Glutamatergic neuron (in vitro differentiated cells): ENCODE data around the gene MED7. TPM values are rescaled to one million over a fixed set of nuclear protein-coding genes. Genes with fewer than 3 reads are reported as not detected.

Source experiments
- DNase-seq: peaks from one replicate; pipeline ENCODE4 v3.0.0; 2022
- H3K27ac Mint-ChIP-seq: one replicate; pipeline ENCODE4 v1.8.0; 2020; ENCODE audit warnings: mild to moderate bottlenecking, mixed read lengths, inconsistent platforms; ENCODE audit not compliant: unreplicated experiment
- H3K27me3 Mint-ChIP-seq: one replicate; pipeline ENCODE4 v1.8.0; 2020; ENCODE audit warnings: mild to moderate bottlenecking, moderate library complexity, mixed read lengths, inconsistent platforms; ENCODE audit not compliant: unreplicated experiment
- H3K36me3 Mint-ChIP-seq: one replicate; pipeline ENCODE4 v1.8.0; 2020; ENCODE audit warnings: mild to moderate bottlenecking, mixed read lengths, inconsistent platforms; ENCODE audit not compliant: unreplicated experiment
- H3K4me1 Mint-ChIP-seq: one replicate; pipeline ENCODE4 v1.8.0; 2020; ENCODE audit warnings: mild to moderate bottlenecking, low read depth, mixed read lengths, inconsistent platforms; ENCODE audit not compliant: unreplicated experiment
- H3K4me3 Mint-ChIP-seq: one replicate; pipeline ENCODE4 v1.8.0; 2020; ENCODE audit warnings: mild to moderate bottlenecking, mixed read lengths, inconsistent platforms; ENCODE audit not compliant: unreplicated experiment
- H3K9me3 Mint-ChIP-seq: one replicate; pipeline ENCODE4 v1.8.0; 2020; ENCODE audit warnings: mild to moderate bottlenecking, moderate library complexity, mixed read lengths, inconsistent platforms; ENCODE audit not compliant: unreplicated experiment
- CTCF ChIP-seq: fragments of 200-600 bp; sonication (generic); IDR thresholded peaks from one replicate; pipeline ENCODE4 v1.5.0; 2021; ENCODE audit not compliant: partially characterized antibody, unreplicated experiment
- total RNA-seq: library from RNA; stranded (reverse); fragmentation: NEBNext Ultra II Directional; extraction: Animal tissue kit (Norgen Biotek cat#: 25700); gene quantifications from one replicate; pipeline ENCODE4 v1.2.1, GENCODE V29; 2021; ENCODE audit not compliant: unreplicated experiment

Gene MED7
- total RNA-seq, 1 donor from 2014 or later, result 13.2 TPM

DNA sequence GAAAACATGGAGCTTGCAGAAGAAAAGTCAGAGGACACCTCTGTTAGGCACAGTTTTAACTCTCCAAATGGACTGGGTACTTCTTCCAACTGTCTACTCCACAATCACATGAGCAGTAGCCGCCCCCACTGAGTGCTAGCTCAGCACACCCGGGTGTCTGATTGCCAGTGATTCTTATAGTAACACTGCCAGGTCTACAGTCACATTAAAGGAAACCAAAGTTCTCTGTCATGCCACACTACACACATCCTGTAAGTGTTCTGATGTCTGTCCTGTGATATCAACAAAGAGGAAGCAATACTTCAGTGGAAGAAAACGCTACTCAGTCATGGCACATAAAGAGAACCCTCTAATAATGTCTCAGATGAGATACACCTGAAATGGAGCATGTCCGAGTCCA, 33.7 kb downstream of the MED7 start, which contains the start of gene HAVCR2:
TSS of gene HAVCR2 (minus strand) at position 69 of the 400 bp plus-strand sequence. CDS start at position 8, 61 bp downstream.
- no peak for DNase-seq
- Mint-ChIP-seq H3K27me3 (no peaks in the 10 kb centered on the region), H3K9me3 (no peaks in the 10 kb centered on the region), H3K36me3 (no peaks in the 10 kb centered on the region), H3K4me3 (no peak within 1 kb of the TSS), H3K4me1 (no peaks in the 10 kb centered on the region), H3K27ac (no peak within 1 kb of the TSS)
- no peak for TF ChIP-seq CTCF

DNA sequence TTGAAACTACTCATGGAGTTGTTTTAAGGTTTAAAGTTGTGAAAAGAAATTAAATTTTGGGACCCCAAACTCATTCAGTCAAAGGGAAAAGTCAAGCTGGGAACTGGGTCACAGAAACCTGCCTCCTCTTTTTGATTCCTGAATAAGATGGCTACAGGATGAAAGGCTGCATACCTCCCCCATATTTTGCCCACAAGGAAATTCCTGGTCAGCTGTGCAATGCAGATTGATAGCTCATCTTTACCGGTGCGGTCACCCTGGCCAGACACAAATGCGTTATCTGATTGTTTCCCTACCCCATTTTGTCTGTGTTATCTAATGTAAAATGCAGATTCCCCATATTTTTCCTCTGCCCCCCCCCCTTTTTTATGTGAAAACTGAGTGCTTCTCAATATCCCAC, 35.2 kb downstream of the MED7 start:
- no peak for DNase-seq
- Mint-ChIP-seq H3K27ac (no peak overlapping the region), H3K4me3 (no peak overlapping the region), H3K27me3 (no peaks in the 10 kb centered on the region), H3K9me3 (no peaks in the 10 kb centered on the region), H3K36me3 (no peaks in the 10 kb centered on the region), H3K4me1 (no peaks in the 10 kb centered on the region)
- TF ChIP-seq CTCF, result no peak

DNA sequence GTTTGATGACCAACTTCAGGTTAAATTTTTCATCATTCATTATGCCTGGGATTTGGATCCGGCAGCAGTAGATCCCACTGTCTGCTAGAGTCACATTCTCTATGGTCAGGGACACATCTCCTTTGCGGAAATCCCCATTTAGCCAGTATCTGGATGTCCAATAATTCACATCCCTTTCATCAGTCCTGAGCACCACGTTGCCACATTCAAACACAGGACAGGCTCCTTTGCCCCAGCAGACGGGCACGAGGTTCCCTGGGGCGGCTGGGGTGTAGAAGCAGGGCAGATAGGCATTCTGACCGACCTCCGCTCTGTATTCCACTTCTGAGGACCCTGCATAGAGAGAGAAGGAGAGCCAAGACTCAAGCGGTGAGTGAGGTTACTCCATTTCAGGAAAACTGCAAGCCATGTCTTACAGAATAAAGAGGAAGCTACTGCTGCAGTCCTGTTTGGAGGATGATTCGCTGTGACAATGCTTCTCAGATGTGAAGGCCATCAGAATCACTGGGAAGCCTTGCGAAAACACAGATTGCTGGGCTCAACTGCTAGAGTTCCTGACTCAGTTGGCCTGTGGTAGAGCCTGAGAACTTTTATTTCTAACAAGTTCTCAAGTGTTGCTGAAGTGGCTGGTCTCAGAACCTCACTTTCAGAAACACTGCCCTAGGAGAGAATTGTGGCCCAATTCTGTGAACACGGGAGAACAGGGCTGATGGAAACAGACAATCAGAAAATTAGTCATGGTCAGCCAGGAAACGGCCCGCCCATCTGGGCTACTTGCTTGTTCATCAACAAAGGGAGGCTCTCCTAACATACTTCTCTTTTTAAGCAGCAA, 35.8 kb downstream of the MED7 start:
- Mint-ChIP-seq H3K4me3 (no peak overlapping the region), H3K4me1 (no peaks in the 10 kb centered on the region), H3K9me3 (no peaks in the 10 kb centered on the region), H3K27me3 (no peaks in the 10 kb centered on the region), H3K36me3 (no peaks in the 10 kb centered on the region), H3K27ac (no peak overlapping the region)
- TF ChIP-seq CTCF, result no peak
- no peak for DNase-seq

DNA sequence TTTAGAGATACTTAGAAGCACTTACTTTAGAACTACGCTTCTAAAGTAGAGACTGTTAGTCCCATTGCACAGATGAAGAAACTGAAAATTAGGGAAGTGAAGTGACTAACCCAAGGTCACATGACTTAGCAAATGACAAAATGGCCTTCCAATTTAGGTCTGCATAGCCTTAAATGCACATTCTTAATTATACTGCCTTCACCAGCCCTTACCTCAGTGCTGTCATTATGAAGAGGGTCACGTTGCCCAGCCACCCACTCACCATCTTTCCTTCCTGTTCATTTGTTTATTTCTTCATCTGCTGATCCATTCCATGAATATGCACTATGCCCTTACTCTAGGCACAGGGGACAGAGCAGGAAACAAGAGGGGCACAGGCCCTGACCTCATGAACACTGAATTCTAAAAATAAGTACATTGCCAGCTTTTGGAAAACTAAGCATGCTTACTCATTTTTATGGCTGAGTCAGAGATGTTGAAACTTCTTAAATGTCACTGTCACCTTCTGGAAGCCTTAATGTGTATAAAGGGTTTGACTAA, 42.5 kb downstream of the MED7 start:
- no peak overlapping the region for H3K4me3 Mint-ChIP-seq
- TF ChIP-seq CTCF, result no peak
- no peak overlapping the region for H3K27ac Mint-ChIP-seq
- H3K27me3 Mint-ChIP-seq, result peaks cover 2% of the 10 kb centered on the region
- H3K9me3 Mint-ChIP-seq, result no peaks in the 10 kb centered on the region
- H3K4me1 Mint-ChIP-seq, result no peaks in the 10 kb centered on the region
- H3K36me3 Mint-ChIP-seq, result no peaks in the 10 kb centered on the region
- DNase-seq, result no peak
